AG09309 (cell line): ENCODE data around the gene COL19A1.
"Not testable (repeated sequence)": the region's sequence is repeated elsewhere in the genome, so short reads cannot be mapped to it uniquely, and the experiment has no call there.

Experiments
- DNase-seq: peaks from one replicate; pipeline ENCODE4 v3.0.0-alpha.2; 2010; ENCODE audit warnings: low read depth
- H3K4me3 ChIP-seq: 2 replicates; pipeline ENCODE4 v1.5.1; 2011; ENCODE audit warnings: mild to moderate bottlenecking, low read depth, low read length, moderate library complexity; ENCODE audit not compliant: control insufficient read depth
- TF ChIP-seq, protein P1 (sequence below): IDR thresholded peaks from 2 replicates; pipeline ENCODE4 v1.5.1; 2011; ENCODE audit warnings: mild to moderate bottlenecking, low read depth, low read length, inconsistent platforms; ENCODE audit not compliant: insufficient read depth, control insufficient read depth; ENCODE audit errors: missing control alignments

Gene COL19A1

DNA sequence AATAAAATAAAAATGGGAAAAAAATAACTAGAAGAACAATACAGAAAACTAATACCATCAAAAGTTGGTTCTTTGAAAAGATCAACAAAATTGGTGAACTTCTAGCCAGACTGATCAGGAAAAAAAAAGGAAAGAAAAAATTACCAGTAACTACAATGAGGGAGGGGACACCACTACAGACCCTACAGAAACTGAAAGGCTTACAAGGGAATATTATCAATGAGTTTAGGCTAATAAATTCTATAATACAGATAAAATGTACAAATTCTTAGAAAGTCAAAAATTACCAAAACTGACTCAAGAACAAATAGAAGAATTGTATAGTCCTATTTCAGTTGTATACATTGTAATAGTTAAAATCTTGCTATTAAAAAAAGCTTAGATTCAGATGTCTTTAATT is 141.8 kb downstream of the COL19A1 start:
- TF ChIP-seq, protein P1, sequence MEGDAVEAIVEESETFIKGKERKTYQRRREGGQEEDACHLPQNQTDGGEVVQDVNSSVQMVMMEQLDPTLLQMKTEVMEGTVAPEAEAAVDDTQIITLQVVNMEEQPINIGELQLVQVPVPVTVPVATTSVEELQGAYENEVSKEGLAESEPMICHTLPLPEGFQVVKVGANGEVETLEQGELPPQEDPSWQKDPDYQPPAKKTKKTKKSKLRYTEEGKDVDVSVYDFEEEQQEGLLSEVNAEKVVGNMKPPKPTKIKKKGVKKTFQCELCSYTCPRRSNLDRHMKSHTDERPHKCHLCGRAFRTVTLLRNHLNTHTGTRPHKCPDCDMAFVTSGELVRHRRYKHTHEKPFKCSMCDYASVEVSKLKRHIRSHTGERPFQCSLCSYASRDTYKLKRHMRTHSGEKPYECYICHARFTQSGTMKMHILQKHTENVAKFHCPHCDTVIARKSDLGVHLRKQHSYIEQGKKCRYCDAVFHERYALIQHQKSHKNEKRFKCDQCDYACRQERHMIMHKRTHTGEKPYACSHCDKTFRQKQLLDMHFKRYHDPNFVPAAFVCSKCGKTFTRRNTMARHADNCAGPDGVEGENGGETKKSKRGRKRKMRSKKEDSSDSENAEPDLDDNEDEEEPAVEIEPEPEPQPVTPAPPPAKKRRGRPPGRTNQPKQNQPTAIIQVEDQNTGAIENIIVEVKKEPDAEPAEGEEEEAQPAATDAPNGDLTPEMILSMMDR: no peak
- DNase-seq: no peak
- no peak overlapping the region for H3K4me3 ChIP-seq

DNA sequence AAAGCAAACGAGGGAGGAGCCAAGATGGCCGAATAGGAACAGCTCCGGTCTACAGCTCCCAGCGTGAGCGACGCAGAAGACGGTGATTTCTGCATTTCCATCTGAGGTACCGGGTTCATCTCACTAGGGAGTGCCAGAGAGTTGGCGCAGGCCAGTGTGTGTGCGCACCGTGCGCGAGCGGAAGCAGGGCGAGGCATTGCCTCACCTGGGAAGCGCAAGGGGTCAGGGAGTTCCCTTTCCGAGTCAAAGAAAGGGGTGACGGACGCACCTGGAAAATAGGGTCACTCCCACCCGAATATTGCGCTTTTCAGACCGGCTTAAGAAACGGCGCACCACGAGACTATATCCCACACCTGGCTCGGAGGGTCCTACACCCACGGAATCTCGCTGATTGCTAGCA is 144.0 kb downstream of the COL19A1 start:
- not testable (repeated sequence) for H3K4me3 ChIP-seq, DNase-seq

DNA sequence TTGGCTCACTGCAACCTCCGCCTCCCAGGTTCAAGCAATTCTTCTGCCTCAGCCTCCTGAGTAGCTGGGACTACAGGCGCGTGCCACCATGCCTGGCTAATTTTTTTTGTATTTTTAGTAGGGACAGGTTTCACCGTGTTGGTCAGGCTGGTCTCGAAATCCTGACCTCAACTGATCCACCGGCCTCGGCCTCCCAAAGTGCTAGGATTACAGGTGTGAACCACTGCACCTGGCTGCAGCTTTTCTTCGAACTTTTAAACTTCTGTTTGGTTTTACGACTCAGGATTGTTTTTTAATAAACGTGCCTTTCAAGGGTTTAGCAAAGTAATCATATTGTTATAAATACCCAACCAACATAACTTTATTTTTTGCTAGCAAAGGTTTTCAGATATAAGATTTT is 156.8 kb downstream of the COL19A1 start:
- not testable (repeated sequence) for DNase-seq, H3K4me3 ChIP-seq

DNA sequence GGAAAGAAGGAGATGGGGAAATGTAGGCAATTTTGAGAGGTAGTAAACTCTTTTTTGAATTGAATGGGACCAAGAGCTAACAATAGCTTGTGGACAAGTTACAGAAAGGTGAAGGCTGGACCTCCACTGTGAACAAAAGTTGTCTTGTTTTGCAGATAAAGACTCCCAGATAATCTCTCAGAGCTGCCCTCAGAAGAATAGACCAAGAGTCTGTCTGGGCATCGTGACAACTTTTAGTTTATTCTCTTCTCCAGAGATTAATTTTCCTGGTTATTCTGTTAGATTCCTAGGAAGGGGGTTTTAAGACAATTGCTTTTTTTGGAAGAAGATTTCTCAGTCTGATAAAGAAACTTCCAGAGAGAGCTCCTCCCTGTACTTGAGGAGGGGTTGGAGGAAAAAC is 161.9 kb downstream of the COL19A1 start:
- TF ChIP-seq, protein P1: no peak
- H3K4me3 ChIP-seq: no peak overlapping the region
- no peak for DNase-seq

DNA sequence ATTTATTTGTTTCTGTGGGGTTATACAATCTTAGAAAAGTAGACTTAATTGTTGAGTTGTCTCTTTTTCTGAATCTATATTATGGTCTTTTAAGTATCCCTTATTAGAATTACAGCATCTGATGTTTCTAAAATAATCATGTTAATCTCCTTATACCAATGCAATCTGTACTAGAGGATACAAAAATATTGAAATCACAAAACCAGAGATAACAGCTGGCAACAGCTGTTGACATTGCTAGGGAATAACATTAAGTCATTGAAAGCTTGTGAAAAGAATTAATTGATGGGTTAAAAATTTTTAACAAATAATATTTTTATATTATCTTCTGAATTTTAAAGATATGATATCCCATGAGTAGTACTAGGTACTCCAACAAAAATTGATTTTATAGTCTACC is 162.6 kb downstream of the COL19A1 start:
- H3K4me3 ChIP-seq: no peak overlapping the region
- DNase-seq: no peak
- TF ChIP-seq, protein P1: no peak

DNA sequence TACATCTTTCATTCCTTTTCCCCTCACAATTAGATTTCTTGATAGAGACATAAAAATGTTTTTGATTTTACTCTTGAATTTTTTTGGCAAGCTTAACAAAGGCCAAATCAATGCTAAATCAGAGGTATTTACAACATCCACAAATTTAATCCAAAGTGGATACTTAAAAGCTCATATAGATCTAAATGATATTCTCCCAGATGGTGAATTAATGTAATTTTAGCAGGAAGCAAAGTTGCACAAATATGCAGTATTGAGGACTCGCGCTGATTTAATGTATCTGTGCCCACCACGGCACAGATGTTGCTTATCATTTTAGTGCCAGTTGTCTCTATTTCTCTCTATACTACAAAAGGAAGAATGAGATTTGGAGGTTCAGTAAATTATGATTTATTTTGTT is 167.4 kb downstream of the COL19A1 start:
- TF ChIP-seq, protein P1: no peak
- DNase-seq: no peak
- no peak overlapping the region for H3K4me3 ChIP-seq

DNA sequence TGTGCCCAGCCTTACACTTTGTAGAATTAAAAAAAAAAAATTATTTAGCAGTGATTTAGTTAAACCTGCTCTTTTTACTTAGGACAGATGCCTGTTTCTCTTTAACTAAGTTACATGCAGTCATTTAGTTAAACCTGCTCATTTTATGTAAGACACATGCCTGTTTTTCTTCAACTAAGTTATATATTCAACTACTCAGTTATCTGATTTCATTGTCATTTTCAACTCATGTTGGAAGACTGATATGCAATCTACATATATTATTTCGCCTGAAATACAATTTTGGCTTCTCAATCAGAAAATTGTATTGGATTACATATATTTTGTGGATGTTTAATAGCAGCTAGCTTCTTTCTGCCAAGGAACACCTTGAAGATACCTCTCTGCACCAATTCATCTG is 171.1 kb downstream of the COL19A1 start:
- TF ChIP-seq, protein P1: no peak
- H3K4me3 ChIP-seq: no peak overlapping the region
- no peak for DNase-seq

DNA sequence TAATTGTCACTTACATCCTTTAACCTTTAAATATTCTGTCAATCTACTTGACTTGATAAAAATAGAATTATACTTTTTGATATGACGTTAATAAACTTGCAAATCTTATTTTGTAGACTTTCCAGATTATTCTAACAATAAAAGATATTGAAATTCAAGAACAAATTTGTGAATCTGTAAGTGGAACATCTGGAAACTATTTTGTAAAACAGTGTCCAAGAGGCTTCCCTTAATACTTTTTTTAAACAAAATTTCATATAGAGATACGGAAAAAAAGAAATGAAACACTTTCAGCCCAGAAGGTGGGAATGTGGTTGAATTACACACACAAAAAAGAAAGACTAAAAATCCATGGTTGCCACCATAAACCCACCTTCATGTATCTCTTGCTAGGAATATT is 174.4 kb downstream of the COL19A1 start:
- DNase-seq: no peak
- H3K4me3 ChIP-seq: no peak overlapping the region
- TF ChIP-seq, protein P1: no peak
